CD4-positive, alpha-beta T cell treated with Interleukin-17A for 4 hours (primary cell): ENCODE measurements around the gene ADCY3.

Experiments used
- DNase-seq: peaks from one replicate; pipeline ENCODE4 v3.0.0-alpha.2; 2020; ENCODE audit warnings: mixed read lengths

The ADCY3 gene

GRCh38 chr2:24920098-24920808 lies at the start of gene ADCY3:
TSS of gene ADCY3 (minus strand) at chr2:24920237. CDS start at chr2:24918987, 1,250 bp downstream.
- DNase-seq, result peak; percentile 72

- no peak for DNase-seq
Measured at GRCh38 chr2:24969784-24970183, 49.7 kb upstream of the ADCY3 start.

GRCh38 chr2:24961903-24962302 lies 41.9 kb upstream of the ADCY3 start:
- DNase-seq, result no peak

DNA sequence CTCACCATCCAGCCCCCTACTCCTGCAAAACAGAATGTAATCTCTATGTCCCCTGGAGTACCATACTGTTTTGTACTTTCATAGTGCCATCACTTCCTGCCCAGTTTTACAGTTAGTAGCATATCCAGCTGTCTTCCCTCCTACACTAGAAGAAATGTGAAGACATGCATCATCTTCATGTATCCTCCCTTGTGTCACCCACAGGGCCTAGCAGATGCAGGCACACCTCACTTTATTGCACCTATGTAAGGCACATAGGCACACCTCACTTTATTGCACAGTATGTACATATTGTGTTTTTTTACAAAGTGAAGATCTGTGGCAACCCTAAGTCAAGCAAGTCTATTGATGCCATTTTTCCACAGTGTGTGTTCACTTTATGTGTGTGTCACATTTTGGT lies 39.7 kb upstream of the ADCY3 start:
- no peak for DNase-seq

GRCh38 chr2:24958411-24958935 lies 38.4 kb upstream of the ADCY3 start:
- no peak for DNase-seq

DNA sequence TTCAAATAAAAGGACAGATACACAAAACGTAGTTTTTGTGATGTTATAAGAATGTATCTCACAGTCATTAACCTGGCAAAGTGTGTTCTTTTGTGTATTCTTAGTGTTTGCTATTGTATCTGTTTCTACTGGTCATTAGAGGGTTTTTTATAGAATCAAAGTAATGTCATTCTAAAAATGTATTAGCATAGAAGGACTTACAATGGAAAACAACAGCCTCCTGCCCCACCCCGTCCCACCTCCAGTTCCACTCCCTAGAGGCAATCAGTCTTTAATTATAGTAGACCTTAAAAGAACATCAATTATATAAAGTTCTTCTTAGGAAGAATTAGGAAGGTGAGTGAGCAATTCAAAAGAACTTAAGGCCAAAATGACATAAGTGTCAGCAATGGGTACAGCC lies 37.9 kb upstream of the ADCY3 start:
- DNase-seq, result no peak

DNA sequence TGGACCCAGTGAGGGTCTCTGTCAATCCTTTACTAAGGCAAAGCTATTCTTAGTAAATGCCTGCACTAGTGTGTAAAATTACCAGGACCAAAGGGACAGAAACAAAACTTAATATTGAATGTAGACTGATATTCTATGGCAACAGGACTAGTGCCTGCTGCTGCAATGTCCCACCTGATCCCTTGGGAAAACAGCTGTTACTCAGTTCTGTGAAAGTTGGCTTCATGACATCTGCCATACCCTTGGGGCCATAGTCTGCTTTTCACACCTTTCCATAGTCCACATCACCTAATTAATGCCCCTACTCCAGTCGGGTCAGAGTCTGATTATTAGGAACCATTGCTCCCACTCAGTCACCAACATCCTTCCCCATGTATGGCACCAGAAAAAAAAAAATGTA lies 37.2 kb upstream of the ADCY3 start:
- DNase-seq, result no peak

GRCh38 chr2:24955921-24956320 lies 35.9 kb upstream of the ADCY3 start:
- no peak for DNase-seq

- no peak for DNase-seq
Measured at GRCh38 chr2:24955232-24955631, 35.2 kb upstream of the ADCY3 start.

GRCh38 chr2:24950102-24950501 lies 30.1 kb upstream of the ADCY3 start:
- no peak for DNase-seq

- DNase-seq, result no peak
Measured at GRCh38 chr2:24948506-24948905, 28.5 kb upstream of the ADCY3 start.

DNA sequence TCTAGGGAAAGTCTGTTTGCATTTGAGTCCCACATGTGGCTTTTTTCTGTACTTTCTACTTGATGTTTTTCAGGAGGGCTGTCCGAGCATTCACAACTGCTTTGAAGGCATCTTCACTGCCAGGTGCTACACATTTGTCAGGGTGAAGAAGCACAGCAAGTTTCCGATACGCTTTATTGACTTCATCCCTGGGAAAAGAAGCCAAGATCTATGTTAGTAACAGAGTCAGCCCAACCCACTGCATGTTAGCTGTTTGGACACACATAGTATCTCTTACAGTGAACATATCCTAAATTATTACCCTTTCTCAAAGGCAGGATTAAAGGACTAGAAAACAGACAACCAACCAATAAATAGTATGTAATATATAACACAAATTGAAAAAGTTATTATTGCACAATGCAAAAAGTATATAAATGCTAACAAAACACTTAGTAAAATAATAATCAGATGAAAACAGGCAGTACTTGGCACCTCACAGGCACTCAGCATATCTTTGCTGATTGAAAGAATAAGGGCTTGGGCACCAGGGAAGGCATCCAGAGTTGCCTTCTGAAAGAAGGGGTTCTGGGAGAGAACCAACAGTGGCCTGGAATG lies 27.6 kb upstream of the ADCY3 start:
- no peak for DNase-seq

DNA sequence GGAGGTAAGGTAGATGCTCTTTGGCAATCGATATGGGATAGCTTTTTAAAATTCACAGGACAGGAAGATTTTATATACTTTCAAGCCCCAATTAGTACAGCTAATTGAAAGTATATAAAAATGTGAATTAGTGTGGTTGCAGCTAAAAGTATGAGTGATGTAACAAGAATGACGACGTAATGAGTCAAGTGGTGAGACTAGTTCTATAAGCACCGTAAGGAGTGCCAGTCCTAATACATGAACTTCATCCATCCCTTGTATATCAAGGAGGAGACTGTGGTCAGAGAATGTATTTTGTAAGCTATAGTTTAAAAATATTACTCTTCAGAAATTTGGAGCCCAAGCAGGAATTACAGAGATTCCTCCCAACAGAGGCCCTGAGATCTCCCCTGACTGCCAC lies 25.9 kb upstream of the ADCY3 start:
- no peak for DNase-seq

DNA sequence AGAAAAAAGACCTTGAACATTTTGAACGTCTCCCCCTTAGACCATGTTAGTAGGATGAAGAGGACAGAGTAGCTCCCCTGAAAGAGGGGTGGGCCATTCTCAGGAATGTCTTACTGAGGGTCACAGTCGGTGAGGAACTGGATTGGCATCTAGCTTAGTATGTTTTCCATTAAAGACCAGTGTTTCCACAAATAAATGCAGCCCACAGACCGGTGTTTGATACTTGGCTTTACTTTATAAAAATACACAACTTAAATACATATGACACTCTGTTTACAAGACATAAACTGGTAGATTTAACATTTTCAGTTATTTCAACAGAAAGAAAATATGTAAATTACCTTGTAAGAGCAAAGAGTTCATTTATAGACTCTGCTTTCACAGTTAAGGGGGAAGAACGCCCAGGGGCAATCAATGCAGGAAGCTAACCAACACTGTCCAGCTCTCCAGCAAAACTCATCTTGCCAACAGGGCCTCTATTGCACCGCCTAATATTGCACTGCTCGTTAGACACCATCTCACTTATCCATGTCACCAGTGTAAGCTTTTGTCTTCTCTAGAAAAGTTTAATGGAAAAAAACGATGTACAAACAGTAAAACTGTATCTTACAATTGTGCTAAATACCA lies 23.5 kb upstream of the ADCY3 start:
- no peak for DNase-seq

DNA sequence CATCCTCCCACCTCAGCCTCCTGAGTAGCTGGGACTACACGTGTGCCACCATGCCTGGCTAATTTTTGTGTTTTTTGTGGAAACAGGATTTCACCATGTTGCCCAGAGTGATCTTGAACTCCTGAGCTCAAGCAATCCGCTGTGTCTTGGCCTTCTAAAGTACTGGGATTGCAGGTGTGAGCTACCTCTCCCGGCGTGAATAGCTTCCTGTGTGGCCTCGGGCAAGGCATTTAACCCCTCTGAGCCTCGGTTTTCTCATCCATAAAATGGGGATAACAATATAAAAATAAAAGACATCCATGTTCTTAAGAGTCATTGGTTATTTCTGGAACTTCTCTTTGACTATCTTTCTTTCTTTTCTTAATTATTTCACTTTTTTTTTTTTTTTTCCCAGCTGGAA lies 19.3 kb upstream of the ADCY3 start:
- no peak for DNase-seq

DNA sequence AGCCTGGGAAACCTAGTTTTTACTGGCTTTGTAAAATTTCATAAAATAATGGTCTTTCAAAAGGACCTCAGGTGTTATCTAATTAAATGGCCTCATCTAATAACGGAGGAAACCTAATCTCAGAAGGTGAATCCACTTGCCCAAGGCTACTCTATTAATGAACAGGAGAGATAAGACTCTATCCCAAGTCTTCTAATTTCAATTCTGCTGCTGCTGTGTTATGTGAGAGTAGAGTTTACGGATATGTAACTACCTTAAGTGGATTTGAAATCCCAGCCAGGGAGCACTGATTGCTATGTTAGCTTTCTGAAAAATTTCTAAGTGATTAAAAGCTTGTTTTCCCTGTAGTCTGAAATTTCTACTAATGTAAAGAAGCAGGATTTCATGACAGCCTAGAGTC lies 17.2 kb upstream of the ADCY3 start:
- DNase-seq, result no peak

DNA sequence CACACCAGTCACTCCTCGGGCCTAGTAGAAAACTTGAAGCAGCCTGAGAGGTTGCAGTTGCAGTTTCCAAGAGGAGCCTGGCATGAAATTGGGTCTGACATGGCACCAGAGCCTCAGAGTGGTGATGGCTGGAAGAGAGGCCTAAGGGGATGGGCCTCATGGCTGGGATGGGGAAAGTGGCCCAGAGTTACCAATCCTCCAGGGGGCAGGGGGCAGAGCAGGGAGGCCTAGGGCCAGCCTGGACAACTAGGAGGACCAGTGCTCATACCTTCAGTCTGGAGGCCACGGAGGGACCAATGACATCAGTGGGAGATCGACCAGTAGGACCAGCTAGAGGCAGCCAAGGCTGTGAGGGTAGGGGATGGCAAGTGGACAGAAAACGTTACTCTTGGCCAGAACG lies 15.1 kb upstream of the ADCY3 start:
- DNase-seq, result no peak

GRCh38 chr2:24932715-24933114 lies 12.7 kb upstream of the ADCY3 start:
- no peak for DNase-seq

GRCh38 chr2:24930768-24931167 lies 10.7 kb upstream of the ADCY3 start:
- DNase-seq, result no peak

DNA sequence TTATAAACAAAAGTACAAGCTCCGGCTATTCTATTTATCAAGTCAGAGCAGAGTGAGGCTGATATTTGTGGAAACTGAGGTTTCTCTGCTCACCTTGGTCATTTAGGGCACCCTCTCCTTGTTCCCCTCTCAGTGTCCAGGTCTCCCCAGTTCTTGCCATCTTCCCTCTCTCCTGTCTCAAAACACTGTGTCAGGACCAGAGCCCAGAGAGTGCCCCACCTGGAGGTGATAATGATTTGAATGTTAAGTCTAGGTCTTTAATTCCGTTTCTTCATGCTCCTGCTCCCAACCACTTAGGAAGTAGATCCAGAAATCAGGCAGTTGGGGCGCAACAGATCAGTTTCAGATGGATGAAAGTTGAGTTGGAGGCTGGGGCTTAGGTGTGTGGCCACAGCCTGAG lies 9.2 kb upstream of the ADCY3 start:
- DNase-seq, result no peak

DNA sequence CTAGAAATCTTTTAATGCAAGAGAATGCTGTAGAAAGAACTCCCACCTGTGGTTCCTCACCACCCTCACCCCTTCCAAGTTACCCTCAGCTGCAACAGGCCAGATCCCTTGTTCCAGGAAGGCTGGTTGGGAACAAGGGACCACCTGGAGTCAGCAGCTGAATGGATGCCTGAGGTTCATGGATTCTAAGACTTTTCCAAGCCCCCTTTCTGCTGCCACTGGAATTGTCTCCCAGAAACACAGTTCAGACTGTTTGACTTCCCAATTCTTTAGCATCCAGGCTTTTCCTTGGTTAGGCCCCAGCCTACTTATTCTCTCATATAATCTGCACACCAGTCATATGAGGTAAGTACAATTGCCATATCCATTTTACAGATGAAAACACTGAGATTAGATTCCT lies 8.0 kb upstream of the ADCY3 start:
- no peak for DNase-seq

- DNase-seq, result peak; percentile 60
Measured at GRCh38 chr2:24926602-24927252, 6.7 kb upstream of the ADCY3 start.

DNA sequence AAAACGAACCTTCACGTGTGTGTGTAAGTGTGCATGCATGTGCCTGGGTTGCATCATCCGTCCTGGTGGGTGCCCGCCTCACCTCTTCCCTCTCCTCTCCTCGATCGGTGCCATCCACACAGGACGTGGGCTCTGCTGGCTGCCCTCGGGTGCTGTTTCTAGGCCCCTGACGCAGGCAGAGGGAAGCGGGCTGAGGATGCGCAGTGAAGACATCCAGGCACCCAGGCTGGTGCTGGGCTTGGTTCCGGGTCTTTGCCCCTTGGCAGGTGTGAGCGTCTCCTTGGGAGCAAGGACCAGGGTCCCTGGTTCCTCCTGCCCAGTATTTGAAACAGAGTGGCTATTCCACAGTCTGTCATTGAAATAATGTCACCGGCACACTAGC lies 6.2 kb upstream of the ADCY3 start:
- no peak for DNase-seq

- no peak for DNase-seq
Measured at GRCh38 chr2:24925815-24926214, 5.8 kb upstream of the ADCY3 start.
